K562 treated with DMSO at 1 percent for 4 hours (cell line): Measurements from ENCODE around the gene TSPY4. TPM values are rescaled to one million over a fixed set of nuclear protein-coding genes. Genes with fewer than 3 reads are reported as not detected.

Experiments used
- total RNA-seq: library from RNA; unstranded; fragments of 300-600 nt; gene quantifications from 2 replicates; pipeline ENCODE4 v1.2.3, GENCODE V29; 2022; ENCODE audit not compliant: insufficient read depth

Gene TSPY4
- total RNA-seq = not detected in 2 replicates

DNA sequence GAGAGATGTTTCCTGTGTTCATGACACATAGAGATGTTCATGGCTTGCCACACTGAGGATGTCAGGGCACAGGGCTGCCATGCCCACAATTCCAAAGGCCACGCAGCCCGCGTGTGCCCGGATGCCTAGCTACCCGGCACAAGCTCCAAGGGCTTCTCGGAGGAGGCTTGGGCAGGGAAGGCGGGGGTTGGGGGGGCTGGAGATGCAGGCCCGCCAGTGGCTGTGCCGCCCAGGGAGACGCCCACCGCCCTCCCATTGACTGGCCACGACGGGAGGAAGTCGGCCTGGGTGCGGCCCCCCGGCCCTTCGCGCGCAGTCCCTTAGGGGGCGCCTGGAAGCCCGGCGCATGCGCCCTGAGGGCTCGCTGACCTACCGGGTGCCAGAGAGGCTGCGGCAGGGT lies at the start of gene TSPY4:
TSPY4 (plus strand) TSS at position 301 of the 400 bp plus-strand sequence; CDS start at position 347, 46 bp downstream.

DNA sequence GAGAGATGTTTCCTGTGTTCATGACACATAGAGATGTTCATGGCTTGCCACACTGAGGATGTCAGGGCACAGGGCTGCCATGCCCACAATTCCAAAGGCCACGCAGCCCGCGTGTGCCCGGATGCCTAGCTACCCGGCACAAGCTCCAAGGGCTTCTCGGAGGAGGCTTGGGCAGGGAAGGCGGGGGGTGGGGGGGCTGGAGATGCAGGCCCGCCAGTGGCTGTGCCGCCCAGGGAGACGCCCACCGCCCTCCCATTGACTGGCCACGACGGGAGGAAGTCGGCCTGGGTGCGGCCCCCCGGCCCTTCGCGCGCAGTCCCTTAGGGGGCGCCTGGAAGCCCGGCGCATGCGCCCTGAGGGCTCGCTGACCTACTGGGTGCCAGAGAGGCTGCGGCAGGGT lies 20.2 kb downstream of the TSPY4 start, which contains the start of gene TSPY8:
TSPY8 (plus strand) TSS at position 301 of the 400 bp plus-strand sequence; CDS start at position 347, 46 bp downstream.

Other genes with a start within 250 kb of the TSPY4 start
- not detected in 2 replicates for gene TSPY8, start 20.3 kb downstream of the TSPY4 start, total RNA-seq
- gene TSPY3, start 61.0 kb downstream of the TSPY4 start, total RNA-seq = not detected in 2 replicates
- gene TSPY1, start 129.5 kb downstream of the TSPY4 start, total RNA-seq = not detected in 2 replicates
- not detected in 2 replicates for gene TSPY9, start 149.8 kb downstream of the TSPY4 start, total RNA-seq
- gene TSPY10, start 190.4 kb downstream of the TSPY4 start, total RNA-seq = not detected in 2 replicates